ENCODE measurements around the gene JAK2. TPM values are rescaled to one million over a fixed set of nuclear protein-coding genes. Genes with fewer than 3 reads are reported as not detected.
"Not testable (repeated sequence)": the region's sequence is repeated elsewhere in the genome, so short reads cannot be mapped to it uniquely, and the experiment has no call there.

The JAK2 gene
- total RNA-seq, 1 donor from 2014 or later, result 52.8 TPM

DNA sequence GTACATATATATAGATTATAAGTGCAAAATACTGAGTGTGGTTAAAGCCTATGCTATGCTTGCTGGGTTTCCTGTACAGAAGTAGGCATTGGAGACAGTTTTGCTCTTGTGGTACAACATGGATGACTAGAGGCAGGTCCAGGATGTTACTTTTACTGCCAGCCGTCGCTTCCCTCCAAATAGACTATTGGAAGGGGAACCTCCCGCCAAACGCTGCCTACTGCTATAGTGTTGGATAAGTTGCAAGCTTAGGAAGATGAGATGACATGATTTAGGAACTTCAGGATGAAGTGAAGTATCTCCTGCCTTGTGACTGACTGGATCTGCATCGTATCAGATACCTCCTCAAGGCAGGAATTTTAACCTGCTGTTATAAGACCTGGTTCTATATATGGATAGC is 30.9 kb downstream of the JAK2 start:
- intact Hi-C loops (cut with DNase I), result no loop called here
- DNase-seq (ENCODE audit: low spot score), result no peak

DNA sequence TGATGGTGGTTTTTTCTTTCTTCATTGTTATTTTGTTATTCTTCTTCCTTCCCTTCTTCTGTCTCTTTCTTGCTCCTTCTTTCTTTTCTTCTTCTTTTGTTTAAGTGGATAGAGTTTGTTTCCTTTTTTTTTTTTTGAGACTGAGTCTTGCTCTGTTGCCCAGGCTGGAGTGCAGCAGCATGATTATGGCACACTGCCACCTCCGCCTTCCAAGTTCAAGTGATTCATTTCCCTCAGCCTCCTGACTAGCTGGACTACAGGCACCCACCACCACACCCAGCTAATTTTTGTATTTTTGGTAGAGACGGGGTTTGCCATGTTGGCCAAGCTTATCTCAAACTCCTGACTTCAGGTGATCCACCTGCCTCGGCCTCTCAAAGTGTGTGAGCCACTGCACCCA is 40.3 kb downstream of the JAK2 start:
- intact Hi-C loops (cut with DNase I), result no loop called here
- DNase-seq (ENCODE audit: low spot score), result no peak

DNA sequence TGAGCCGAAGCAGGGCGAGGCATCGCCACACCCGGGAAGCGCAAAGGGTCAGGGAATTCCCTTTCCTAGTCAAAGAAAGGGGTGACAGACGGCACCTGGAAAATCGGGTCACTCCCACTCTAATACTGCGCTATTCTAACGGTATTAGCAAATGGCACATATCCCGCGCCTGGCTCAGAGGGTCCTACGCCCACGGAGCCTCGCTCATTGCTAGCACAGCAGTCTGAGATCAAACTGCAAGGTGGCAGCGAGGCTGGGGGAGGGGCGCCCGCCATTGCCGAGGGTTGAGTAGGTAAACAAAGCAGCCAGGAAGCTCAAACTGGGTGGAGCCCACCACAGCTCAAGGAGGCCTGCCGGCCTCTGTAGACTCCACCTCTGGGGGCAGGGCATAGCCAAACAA is 46.9 kb downstream of the JAK2 start:
- DNase-seq (ENCODE audit: low spot score); intact Hi-C loops (cut with DNase I): not testable (repeated sequence)

DNA sequence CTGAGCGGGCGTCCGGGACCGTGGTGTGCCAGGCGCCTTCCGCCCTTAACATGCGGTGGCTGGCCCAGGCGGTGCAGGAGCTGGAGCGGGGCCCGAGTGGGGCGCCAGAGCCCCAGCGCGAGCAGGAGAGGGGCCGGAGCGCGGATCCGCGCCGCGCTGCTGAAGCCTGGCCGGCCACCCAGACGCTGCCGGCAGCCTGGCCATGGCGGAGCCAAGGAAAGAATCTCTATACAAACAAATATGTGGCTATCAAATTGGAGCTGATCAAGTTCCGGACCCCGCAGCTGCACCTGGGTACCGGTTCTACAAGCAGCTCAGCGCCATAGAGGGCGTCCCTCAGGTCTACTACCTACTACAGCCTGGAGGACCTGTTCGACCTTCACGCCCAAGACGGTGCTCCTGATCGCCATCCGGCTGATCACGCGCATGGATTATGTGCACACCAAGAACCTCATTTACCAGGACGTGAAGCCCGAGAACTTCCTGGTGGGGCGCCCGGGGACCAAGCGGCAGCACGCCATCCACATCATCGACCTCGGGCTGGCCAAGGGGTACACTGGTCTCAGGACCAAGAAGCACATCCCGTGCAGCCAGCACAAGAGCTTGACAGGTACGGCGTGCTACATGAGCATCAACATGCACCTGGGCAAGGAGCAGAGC is 55.8 kb downstream of the JAK2 start:
- intact Hi-C loops (cut with DNase I), result no loop called here
- no peak for DNase-seq (ENCODE audit: low spot score)

DNA sequence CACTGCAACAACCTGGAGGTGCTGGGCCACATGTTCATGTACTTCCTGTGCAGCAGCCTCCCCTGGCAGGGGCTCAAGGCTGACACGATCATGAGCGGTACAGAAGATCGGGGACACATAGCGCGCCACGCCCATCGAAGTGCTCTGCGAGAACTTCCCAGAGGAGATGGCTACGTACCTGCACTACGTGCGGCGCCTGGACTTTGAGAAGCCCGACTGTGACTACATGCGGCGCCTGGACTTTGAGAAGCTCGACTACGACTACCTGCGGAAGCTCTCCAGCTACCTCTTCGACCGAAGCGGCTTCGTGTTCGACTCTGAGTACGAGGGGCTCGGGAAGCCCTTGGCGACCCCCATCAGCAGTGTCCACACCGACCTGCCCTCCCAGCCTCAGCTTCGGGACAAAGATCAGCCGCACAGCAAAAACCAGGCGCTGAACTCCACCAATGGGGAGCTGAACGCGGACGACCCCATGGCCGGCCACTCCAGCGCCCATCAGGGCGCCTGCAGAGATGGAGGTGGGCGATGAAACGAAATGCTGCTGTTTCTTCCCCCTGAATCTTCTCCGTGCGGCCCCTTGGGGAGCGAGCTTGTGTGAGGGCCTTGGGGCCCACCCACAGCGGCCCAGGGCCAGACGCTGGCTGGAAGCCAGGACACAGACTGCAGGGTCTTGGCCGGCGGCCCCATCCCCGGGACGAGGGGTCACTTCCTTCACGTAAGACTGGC is 56.5 kb downstream of the JAK2 start:
- DNase-seq (ENCODE audit: low spot score), result peak; percentile 67
- intact Hi-C loops (cut with DNase I), result no loop called here

DNA sequence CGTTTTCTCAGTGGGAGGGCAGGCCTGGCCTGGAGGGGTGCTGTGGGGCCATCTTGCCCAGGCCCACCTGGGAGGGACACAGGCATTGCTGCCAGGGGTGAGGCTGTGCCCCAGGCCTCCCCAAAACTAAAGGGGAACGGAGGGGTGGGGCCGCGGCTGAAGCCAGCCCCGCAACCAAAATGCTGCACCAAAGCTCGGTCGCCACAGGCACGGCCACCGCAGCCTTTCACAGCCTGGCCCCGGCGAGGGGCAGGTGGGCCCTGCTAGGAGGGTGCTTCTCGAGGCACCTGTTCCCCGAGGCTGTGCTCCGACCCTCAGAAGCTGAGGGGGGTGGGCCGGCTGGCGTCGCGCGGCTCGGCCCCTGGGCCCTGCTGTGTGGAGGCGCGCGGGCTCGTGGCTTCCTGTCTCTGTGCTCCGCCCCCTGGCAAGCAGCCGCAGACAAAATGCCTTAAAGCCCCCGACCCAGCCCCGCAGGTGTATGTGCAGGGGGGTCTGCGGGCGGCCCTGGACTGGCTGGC is 57.6 kb downstream of the JAK2 start:
- intact Hi-C loops (cut with DNase I), result no loop called here
- no peak for DNase-seq (ENCODE audit: low spot score)

DNA sequence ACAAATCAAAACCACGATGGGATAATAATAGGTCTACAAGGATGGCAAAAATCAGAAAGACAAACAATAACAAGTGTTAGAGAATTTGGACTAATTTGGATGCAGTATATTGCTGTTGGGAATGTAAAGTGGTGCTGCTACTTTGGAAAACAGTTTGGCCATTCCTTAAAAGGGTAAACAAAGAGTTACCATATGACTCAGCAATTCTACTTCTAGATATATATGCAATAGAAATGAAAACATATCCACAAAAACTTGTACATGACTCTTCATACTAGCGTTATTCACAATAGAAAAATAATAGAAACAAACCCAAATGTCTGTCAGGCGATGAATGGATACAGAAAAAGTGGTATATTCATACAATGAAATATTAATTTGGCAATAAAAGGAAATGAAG is 58.3 kb downstream of the JAK2 start:
- intact Hi-C loops (cut with DNase I), result no loop called here
- DNase-seq (ENCODE audit: low spot score), result no peak

DNA sequence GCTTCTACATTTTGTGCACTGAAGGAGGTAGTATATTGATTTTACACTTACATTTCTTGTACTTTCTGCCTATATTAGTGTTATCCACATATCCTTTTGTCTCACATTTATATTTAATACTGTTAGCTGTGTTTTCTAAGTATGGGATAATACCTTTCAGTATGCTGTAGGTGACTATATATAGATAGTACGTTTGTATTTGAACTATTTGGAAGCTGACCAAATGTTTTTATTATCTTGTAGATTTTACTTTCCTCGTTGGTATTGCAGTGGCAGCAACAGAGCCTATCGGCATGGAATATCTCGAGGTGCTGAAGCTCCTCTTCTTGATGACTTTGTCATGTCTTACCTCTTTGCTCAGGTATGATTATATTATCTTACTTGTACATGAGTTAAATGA is 59.1 kb downstream of the JAK2 start:
- DNase-seq (ENCODE audit: low spot score), result no peak
- intact Hi-C loops (cut with DNase I), result no loop called here

DNA sequence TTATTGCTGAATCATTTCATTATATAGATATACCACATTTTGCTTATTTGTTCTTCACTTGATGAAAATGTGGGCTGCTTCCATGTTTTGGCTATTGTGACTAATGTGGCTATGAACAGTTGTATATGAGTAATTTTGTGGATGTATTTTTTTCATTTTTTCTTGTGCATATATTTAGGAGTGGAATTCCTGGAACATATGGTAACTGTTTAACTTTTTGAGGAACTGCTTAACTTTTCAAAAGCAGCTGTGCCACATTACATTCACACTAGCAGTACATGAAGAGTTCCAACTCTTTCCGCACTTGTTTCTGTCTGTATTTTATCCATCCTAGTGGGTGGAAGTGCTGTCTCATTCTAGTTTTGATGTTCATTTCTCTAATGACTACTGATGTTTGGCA is 67.8 kb downstream of the JAK2 start:
- intact Hi-C loops (cut with DNase I), result no loop called here

DNA sequence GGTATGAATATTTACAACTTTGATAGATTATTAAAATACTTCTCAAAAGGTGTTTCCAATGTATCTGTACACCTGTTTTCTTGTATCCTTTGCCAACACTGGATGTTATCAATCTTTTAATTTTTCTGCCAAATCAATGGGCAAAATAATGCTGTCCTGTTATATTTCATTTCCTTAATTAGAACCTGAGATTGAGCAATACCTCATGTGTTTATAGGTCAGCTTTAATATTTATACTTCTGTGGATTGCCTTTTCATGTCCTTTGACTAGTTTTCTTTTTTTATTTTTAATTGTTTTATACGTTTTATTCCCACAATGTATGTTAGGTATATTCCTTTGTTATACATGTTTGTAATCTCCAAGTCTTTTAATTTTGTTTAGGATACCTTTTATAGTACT is 77.6 kb downstream of the JAK2 start:
- intact Hi-C loops (cut with DNase I), result no loop called here
- DNase-seq (ENCODE audit: low spot score), result no peak

More for the DNA sequence above, 67.8 kb downstream of the JAK2 start:
- DNase-seq (ENCODE audit: low spot score), result no peak

DNA sequence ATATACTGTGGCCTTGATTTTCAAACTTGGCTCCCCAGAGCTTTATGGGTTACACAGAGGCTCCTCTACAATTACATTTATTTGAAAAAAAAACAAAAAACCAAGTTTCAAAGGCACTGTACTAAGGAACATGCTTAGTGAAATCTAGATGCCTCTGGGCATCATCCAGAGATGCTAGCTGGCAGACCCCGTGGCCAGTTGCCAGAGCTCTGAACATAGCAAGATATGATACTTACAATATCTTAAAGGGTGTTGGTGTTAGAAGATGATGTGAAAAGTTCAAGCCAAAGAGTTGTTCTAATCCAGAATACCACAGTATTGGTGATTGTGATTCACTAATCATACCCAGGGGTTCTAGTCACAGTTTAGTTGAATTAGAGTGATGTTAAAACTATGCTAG is 87.8 kb downstream of the JAK2 start:
- intact Hi-C loops (cut with DNase I), result no loop called here
- no peak for DNase-seq (ENCODE audit: low spot score)

DNA sequence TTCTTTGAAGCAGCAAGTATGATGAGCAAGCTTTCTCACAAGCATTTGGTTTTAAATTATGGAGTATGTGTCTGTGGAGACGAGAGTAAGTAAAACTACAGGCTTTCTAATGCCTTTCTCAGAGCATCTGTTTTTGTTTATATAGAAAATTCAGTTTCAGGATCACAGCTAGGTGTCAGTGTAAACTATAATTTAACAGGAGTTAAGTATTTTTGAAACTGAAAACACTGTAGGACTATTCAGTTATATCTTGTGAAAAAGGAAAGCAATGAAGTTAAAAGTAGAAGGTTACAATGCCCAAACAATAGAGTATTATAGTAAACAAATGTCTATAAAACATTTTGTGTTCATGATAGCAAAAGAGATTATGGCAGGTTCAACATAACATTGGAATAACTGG is 88.6 kb downstream of the JAK2 start:
- DNase-seq (ENCODE audit: low spot score), result no peak
- intact Hi-C loops (cut with DNase I), result no loop called here

DNA sequence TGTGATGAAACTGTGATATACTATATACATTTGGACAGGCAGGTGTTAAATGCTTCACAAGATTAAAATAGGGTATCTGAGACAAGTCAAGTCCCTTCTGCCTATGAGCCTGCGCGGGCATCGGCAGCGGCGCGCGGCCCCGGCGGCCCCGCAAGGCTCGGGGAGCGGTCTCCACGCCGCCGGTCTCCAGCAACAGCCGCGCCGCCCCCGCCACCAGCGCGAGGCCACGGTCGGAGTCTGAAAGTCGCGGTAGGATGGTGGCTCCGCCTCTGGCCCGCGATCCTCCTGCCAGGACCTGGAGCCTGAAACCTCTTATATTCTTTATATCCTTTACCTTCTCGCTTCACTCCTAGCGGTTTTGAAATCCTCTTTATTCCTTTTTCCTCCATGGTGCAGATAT is 100.9 kb downstream of the JAK2 start:
- no peak for DNase-seq (ENCODE audit: low spot score)
- intact Hi-C loops (cut with DNase I), result no loop called here

DNA sequence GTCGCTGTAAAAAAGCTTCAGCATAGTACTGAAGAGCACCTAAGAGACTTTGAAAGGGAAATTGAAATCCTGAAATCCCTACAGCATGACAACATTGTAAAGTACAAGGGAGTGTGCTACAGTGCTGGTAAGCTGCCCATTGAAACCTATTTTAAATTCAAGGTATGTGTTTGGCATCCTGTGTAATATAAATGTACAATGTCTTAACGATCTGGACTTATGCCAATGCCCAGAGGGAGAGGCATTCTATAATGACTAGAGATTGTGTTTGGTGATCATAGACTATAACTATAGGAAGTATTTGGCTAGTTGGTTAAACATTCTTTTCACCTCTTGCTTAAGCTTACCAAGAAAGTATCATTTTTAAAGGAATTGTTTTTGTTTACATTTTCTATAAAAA is 104.7 kb downstream of the JAK2 start:
- intact Hi-C loops (cut with DNase I), result no loop called here
- no peak for DNase-seq (ENCODE audit: low spot score)

DNA sequence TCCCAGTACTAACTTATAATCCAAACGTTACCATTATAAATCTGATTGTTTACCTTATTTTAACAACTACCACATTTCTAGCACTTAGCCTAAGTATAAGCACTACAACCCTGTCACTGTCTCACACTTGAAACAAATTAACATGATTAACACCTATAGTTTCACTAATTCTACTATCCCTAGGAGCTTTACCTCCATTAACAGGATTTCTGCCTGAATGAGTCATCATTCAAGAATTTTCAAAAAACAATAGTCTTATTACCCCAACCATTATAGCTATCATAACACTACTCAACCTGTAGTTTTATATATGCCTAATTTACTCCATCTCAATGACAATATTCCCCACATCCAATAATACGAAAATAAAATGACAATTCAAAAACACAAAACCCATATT is 110.7 kb downstream of the JAK2 start:
- intact Hi-C loops (cut with DNase I), result no loop called here
- no peak for DNase-seq (ENCODE audit: low spot score)

DNA sequence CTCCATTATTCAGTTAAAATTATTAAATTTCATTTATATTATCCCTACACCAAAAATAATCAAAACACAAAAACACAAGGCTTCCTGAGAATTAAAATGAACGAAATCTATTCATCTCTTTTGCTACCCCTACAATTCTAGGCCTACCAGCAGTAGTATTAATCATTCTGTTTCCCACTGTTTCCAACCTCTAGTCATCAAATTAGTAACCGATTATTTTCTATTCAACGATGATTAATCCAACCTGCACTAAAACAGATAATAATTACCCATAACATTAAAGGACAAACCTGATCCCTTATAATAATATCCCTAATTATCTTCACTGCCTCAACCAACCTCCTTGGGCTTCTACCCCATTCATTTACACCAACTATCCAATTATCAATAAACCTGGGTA is 114.4 kb downstream of the JAK2 start:
- intact Hi-C loops (cut with DNase I), result no loop called here

DNA sequence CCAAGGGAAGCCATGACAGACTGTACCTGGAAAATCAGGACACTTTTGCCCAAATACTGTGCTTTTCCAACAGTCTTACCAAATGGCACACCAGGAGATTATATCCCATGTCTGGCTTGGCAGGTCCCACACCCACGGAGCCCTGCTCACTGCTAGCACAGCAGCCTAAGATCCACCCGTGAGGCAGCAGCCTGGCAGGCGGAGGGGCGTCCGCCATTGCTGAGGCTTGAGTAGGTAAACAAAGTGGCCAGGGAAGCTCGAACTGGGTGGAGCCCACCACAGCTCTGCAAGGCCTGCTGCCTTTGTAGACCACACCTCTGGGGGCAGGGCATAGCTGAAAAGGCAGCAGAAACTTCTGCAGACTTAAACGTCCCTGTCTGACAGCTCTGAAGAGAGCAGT is 116.1 kb downstream of the JAK2 start:
- intact Hi-C loops (cut with DNase I), result not testable (repeated sequence)

More for the DNA sequence above, 114.4 kb downstream of the JAK2 start:
- DNase-seq (ENCODE audit: low spot score), result no peak

DNA sequence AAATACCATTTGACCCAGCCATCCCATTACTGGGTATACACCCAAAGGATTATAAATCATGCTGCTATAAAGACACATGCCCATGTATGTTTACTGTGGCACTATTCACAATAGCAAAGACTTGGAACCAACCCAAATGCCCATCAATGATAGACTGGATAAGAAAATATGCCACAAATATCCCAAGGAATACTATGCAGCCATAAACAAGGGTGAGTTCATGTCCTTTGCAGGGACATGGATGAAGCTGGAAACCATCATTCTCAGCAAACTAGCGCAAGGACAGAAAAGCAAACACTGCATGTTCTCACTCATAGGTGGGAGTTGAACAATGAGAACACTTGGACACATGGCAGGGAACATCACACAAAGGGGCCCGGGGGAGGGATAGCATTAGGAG is 121.4 kb downstream of the JAK2 start:
- DNase-seq (ENCODE audit: low spot score); intact Hi-C loops (cut with DNase I): not testable (repeated sequence)

More for the DNA sequence above, 116.1 kb downstream of the JAK2 start:
- not testable (repeated sequence) for DNase-seq (ENCODE audit: low spot score)

DNA sequence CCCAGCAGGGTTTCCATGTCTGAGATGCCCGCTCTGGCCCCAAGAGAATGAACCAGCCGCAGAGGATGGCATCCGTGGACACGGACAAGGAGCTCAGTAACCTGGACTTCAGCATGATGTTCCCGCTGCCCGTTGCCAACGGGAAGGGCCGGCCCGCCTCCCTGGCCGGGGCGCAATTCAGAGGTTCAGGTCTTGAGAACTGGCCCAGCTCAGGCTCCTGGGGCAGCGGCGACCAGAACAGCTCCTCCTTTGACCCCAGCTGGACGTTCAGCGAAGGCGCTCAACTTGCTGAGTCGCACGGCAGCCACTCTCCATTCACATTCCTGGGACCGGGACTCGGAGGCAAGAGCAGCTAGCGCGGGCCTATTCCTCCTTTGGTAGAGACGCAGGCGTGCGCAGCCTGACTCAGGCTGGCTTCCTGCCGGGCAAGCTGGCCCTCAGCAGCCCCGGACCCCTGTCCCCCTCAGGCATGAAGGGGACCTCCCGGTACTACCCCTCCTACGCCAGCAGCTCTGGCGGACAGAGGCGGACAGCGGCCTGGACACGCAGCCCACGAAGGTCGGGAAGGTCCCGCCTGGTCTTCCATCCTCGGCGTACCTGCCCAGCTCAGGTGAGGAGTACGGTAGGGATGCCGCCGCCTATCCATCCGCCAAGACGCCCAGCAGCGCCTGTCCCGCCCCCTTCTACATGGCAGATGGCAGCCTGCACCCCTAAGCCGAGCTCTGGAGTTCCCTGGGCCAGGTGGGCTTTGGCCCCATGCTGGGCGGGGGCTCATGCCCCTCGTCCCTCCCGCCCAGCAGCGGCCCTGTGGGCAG is 126.0 kb downstream of the JAK2 start:
- no peak for DNase-seq (ENCODE audit: low spot score)
- intact Hi-C loops (cut with DNase I), result no loop called here

DNA sequence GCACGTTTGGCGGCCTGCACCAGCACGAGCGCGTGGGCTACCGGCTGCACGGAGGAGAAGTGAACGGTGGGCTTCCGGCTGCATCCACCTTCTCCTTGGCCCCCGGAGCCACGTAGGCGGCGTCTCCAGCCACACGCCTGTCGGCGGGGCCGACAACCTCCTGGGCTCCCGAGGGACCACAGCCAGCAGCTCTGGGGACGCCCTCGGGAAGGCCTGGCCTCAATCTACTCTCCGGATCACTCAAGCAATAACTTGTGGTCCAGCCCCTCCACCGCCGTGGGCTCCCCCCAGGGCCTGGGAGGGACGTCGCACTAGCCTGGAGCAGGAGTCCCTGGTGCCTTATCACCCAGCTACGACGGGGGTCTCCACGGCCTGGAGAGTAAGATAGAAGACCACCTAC is 126.6 kb downstream of the JAK2 start:
- no peak for DNase-seq (ENCODE audit: low spot score)
- intact Hi-C loops (cut with DNase I), result no loop called here

All from cardiac septum (tissue), 1 donor.